GM10847 (cell line): Measurements from ENCODE around the gene SCAMP4.

Experiments
- POLR2A ChIP-seq: IDR thresholded peaks from 2 replicates; pipeline ENCODE4 v1.6.1; 2011; ENCODE audit not compliant: insufficient read length; ENCODE audit errors: extremely low read depth

The SCAMP4 gene

DNA sequence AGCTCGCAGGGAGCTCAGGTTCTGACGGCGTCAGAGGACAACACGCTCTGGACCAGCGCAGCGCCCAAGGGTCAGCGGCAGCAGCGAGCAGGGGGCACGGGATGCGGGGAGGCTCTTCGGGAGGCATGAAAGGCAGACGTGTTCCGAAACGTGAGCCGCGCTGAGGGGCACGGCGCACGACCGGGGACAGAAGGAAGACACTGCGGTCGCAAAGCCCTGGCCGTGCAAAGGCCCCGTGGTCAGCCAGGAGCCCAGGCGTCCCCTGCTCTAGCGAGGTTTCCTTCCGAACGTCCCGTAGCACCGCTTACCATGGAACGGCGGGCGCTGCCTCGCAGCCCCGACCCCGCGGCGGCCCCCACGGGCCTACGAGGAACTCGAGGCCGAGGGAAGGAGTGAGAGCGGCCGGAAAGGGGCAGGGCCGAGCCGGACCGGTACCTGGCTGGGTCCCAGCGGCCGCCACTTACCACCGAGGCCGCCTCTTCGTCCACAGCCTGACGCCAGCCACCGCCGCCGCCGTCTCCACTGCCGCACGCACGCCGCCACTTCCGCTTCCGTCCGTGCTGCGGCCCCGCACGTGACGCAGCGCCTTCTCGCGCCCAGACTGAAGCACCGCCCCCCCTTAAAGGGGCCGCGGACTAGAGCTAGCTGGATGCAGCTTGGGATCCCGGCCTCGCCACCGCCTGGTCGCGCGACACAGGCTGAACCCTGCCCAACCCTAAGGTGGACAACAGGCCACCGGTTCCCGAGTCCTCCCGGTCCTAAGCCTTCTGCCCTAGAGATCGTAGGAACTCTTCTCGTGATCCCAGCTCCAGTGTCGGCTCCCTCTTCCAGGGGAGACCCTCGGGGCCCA is 29.3 kb upstream of the SCAMP4 start:
- peak; percentile 91 for TF ChIP-seq POLR2A

DNA sequence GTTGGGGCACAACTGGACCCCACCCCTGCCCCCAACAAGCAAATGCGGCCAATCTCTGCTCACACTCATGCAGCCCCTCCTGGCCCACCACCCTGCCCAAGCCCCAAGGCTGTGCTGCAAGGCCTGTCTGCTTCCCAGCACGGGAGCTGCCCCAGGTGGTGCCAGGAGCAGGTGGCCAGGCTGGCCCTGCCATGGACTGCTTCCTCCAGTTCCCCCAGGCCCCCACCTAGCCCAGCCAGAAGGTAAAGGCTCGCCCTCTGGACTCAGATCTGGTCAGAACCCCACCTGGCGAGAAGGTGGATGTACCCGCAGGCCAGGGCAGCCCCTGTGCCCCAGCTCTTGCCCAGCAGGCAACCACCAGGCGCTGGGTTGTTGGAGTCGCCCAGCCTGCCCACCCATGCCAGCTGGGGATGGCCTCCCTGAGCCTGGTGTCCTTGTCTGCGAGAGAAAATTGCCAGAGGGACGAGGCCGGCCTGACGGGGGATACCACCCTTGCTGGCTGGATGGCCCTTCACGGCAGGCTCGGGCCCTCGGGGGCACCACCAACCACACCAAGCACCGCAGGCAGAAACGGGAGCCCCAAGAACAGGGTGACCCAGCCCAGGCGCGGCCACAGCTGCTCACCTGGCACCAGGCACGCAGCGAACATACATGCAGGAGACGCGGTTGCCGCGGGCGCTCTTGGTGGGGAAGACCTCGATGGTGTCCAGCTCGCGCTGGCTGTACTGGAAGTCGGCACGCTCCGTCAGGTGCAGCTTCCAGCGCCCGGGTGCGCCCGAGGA is 24.4 kb upstream of the SCAMP4 start:
- no peak for TF ChIP-seq POLR2A

DNA sequence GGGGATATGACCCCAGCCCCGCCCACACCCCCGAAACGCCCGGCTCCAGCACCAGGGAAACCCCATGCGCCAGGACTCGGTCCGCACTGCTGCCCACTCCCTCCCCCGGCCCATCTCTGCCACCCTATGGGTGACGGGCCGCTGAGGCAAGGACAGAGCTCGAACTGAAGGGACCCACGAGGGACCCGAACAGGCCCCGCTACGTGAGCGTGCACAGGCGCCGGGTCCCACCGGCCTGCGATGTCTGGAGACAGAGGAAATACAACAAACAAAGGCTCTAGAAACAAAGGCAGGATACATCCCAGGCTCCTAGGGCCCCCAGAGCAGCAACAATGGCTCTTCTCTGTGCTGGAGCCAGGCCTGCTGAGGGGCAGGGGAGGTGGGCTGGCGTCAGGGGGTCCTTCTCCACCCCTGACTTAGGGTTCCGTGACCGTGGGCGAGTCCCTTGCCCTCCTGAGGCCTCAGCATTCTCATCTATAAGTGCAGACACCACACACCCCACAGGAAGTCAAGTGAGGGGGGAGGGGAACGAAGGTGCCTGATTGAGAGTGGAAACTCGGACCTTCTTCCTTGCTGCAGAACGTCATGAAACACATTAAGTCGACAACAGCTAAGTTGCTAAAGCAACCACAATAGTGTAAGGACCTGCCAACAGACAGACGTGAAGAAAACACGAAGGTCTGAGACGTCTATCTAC is 23.0 kb upstream of the SCAMP4 start:
- no peak for TF ChIP-seq POLR2A

DNA sequence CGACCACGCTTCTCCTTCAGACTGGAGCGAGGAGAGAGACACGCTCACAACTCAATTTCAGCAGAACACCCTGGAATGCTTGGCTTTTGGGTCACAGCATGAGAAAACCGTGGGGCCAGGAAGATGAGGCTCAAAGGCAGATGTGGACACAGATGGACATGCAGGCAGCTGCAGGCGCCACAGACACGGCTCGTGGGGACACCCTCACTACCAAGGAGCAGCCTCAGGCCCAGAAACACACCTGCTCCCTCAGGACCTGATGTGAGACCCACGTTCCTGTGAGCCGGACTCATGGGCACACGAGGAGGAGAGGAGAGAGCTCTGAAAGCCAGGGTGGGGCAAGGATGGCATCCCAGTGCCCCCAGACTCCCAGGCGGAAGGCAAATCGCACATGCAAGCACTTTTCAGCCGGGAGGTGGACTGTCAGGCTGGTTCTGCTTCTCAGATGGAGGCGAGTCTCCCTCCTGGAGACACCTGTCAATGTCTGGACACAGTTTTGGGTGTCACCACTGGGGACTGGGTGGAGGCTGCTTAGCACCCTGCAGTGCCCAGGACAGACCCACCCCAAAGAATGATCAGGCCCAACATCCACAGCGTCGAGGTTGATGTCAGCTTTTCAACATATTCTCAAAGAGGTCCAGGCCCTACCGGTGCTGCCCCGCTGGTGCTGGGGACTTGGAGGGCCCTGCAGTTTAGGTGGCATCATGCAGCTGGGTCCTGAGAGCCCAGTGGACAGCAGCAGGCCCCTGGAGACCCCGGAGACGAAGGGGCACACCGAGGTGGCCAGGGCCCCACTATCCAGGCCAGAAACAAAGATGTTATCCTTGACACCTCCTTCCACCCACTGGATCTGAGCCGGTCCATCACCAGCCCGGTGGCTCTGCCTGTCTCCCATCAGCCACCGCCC is 22.2 kb upstream of the SCAMP4 start:
- TF ChIP-seq POLR2A: no peak

DNA sequence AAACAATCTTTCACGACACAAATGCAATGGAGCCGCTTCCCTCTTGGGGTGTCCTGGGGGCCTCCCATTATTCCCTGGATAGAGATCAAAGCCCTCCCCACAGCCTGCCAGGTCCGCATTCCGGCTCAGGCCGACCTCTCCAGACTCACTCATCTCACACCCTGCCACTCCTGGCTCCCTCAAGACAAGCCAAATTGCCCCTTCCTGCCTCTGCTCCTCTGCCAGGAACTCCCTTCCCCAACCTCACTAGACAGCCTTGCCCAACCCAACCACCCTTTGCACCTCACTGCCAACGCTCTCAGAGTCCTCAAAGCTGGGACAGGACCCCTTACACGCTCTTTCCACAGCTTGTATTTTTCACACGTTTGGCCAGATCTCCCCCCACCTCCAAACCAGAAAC is 21.4 kb upstream of the SCAMP4 start:
- TF ChIP-seq POLR2A: no peak

DNA sequence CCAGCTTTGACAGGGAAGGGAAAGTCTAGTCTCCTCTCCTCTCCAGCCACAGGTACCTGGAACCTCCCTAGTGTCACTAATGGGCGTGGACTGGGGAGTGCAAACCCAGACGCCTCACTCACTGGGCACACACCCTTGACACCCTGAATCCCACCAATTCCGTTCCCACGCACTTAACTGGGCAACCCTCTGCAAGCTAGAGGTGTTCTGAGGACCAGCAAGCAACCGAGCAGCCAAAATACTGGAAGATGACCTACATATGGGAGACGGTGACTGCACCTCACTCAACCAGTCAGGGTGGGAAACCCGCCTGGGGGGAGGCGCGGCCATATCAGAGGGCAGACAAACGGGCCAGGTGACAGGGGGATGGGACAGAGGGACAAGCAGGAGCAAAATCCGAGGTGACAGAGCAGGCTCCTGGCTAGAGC is 20.9 kb upstream of the SCAMP4 start:
- TF ChIP-seq POLR2A: no peak

DNA sequence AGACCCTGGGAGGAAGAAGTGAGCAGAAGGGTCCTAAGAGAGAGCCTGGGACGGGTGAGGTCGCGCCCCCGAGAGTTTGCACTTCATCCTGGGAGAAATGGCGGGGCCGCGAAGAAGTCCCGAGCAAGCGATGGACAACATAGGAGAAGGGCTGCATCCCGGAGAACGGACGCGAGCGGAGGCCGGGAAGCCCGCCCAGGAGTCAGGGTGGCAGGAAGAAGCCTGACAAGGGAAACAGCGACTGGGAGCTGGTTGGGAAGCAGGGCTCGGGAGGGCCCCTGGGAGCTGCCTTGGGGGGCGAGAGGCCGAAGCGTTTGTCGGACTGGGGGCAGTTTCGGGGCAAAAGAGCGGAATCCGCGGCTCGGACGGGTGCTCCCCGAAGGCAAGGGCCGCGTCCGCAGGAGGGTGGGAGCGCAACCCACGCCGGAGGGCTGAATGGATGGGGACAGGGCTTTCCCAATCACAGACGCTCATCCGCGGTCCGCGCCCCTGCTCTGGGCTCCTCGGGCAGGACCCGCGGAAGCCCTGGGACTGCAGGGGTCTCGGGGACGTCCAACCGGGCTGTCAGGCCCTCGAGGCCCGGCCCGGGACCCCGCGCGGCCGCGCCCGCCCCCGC is 20.4 kb upstream of the SCAMP4 start:
- no peak for TF ChIP-seq POLR2A

DNA sequence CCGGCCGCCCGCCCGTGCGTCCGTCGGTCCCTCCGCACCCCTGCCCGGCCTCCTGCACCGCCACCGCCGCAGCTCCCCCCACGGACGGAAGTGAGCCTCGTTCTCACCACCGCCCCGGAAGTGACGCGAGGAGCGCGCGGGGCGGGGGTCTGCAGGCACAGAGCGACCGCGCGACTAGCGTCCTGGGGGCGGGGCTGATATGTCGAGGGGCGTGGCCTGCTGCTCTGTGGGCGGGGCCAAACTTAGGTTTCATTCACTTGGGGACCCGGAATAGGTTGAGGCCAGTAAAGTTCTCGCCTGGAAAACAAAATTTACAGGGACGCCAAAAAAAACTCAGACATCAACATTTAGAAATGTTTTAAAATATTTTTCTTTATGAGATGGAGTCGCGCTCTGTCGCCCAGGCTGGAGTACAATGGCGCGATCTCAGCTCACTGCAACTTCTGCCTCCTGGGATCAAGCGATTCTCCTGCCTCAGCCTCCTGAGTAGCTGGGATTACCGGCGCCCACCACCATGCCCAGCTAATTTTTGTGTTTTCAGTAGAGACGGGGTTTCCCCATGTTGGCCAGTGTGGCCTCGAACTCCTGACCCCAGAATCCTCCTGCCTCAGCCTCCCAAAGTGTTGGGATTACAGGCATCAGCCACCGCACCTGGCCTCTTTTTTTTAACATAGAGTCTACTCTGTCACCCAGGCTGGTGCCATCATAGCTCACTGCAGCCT is 19.6 kb upstream of the SCAMP4 start, which contains the start of gene ABHD17A:
TSS of gene ABHD17A (minus strand) at position 99 of the 722 bp plus-strand sequence. CDS start 3,930 bp downstream, outside the sequence.
- peak; percentile 45 for TF ChIP-seq POLR2A

DNA sequence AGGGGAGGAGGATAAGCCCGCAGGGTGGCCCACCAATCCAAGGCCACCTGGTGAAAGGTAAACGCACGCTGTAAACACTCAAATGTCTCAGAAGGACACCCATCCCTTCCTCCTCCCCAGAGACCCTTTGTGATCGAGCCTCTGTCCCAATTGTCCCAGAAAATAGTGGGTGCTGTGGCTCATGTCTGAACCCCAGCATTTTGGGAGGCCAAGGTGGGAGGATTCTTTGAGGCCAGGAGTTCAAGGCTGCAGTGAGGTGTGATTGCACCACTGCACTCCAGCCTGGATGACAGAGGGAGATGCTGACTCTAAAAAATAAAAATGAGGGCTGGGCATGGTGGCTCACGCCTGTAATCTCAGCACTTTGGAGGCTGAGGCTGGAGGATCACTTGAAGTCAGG is 16.8 kb upstream of the SCAMP4 start:
- no peak for TF ChIP-seq POLR2A

DNA sequence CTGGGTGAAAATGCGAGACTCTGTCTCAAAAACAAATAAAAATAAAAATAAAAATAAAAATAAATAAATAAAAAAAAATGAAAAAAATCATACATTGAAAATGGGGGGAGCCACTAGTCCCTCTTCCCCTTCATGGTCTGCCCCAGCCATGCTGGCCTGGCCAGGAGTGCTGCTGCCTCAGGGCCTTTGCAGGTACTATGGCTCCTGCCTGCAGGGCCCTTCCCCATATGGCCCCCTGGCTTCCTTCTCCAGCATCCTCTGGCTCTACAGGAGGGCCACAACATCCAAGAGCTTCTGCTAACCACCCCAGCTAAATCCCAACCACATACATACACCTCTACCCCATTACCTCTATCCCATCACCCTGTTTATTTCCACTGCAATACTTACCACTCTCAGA is 15.3 kb upstream of the SCAMP4 start:
- TF ChIP-seq POLR2A: no peak

DNA sequence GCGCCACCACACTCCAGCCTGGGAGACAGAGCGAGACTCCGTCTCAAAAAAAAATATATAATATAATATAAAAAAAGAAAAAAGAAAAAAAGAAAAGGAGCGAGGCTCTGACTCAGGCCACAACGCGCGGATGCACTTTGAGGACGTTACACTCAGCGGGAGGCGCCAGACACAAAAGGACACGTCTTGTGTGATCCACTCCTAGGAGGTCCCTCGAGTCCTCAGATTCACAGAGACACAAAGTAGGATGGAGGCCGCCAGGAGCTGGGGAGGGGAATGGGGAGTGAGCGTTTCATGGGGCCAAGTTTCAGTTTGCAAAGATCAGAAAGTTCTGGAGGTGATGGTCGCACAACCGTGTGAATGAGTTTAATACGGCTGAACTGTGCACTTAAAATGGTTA is 11.4 kb upstream of the SCAMP4 start:
- TF ChIP-seq POLR2A: no peak

DNA sequence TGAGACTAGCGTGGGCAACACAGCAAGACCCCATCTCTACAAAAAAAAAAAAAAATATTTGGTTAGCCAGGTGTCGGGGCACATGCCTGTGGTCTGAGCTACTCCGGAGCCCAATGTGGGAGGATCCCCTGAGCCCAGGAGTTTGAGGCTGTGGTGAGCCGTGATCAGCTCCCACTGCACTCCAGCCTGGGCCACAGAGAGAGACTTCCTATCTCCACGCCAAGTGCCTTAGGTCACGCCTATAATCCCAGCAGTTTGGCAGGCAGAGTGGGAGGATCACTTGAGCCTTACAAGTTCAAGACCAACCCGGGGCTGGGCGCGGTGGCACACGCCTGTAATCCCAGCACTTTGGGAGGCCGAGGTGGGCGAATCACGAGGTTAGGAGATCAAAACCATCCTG is 8.7 kb upstream of the SCAMP4 start:
- no peak for TF ChIP-seq POLR2A

DNA sequence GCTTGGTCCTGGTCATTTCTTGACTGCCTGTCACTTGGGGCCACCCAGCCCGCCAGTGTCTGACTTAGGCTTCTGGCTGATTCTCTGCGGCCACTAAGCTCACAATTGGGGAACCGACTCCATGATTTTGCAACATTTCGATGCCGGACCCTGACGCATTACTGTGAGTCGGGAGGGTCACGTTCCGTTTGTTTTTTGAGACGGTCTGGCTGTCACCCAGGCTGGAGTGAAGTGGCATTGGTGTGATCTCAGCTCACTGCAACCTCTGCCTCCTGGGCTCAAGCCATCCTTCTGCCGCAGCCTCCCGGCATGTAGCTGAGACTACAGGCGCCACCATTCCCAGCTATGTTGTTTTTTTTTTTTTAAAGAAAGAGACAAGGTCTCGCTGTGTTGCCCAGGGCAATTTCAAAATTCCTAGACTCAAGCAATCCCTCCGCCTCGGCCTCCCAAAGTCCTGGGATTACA is 3.2 kb upstream of the SCAMP4 start:
- no peak for TF ChIP-seq POLR2A
